Adipose tissue (tissue), 3 donors: ENCODE measurements around the gene SSX2IP. TPM values are rescaled to one million over a fixed set of nuclear protein-coding genes. Genes with fewer than 3 reads are reported as not detected.

ENCODE experiments used
- H3K27ac ChIP-seq: one replicate; pipeline ENCODE4 v1.5.1; 2013; ENCODE audit warnings: low read depth, low read length
- WGBS, 3 donors: extraction: QIAGEN DNeasy Blood & Tissue Kit; methylation state at CpG; one replicate each; pipeline ENCODE4 v1.1.7; 2013; 5-methylcytosine and 5-hydroxymethylcytosine counted together
- polyA plus RNA-seq, 3 donors: library from polyadenylated mRNA; stranded (reverse); fragments of 200-250 nt; gene quantifications; one replicate each; pipeline ENCODE4 v1.2.3, GENCODE V29; 2013
- donor health status: healthy with polysubstance abuse.
- donor health status: Bipolar disorder and iron deficiency.
- donor health status: healthy.

The SSX2IP gene
- polyA plus RNA-seq, 3 donors = 0.85 to 1.3 (median 1.2) TPM

DNA sequence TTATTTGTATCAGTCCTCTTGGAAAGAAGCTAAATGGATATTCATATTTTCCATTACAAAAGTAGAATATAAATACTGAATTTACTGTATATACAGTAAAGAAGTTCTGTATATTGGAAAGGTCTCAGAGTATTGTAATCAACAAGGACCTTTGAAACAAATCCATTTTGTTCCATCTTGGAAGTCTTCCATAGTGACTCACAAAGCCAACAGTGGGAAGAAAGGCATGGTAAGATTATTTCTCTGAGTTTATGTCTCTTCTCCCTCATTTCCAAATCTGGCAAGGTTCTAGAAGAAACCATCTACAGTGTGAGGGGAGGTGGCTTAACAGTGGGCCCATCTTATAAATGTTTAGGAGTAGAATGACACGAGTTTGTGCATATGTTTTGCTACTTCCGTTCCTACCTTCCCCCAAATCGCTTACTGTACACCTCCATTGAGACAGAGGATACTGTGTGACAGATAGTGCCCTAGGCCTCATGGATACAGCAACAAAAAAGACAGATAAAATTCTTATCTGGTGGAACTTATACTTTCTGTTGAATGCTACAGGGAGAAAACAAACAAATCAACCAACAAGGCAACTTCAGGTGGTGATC is 22.1 kb upstream of the SSX2IP start:
- H3K27ac ChIP-seq = no peak overlapping the region
- 89 to 91% (median 91%) methylated on average over 3 of the region's 3 CpGs for WGBS, 3 donors

DNA sequence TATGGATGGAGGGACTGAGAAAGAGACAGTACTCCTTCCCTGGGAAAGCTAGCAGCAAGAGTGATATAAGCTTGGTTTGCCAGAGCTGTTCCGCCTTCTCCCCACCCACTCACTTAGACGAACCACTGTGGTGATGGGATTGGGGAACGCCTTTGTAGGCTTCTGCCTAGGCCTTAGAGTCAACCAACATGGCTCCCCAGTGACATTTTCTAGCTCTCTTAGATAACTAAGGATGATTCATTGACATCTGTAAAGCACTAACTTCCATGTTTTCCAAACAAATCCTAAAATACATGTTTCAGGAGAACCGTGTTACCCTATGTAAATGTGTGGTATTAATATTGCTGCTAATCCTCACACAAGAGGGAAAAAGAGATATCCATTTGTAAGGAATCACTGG is 21.6 kb upstream of the SSX2IP start:
- WGBS, 3 donors = 72 to 90% (median 88%) methylated on average over 4 of the region's 4 CpGs

DNA sequence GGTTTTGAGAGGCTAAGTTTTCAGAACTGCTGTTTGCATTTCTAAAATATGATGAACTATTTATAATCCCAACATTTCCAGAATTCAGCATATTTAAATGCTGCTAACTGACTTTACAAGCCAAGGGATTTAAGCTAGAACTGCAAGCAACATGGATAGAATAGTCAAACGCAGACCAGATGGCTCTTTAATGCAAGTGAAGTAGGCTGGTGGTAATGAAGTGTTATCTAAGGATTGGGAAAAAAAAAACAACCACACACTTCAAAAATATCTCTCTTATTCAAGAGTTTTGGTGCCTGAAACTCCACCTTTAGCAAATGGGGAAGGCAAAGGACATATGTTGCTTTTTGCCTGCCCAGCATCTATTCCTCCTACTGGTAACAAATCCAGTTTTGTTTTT is 20.9 kb upstream of the SSX2IP start:
- 55 to 88% (median 67%) methylated on average over 1 of the region's 1 CpG for WGBS, 3 donors
- H3K27ac ChIP-seq = no peak overlapping the region

More for the DNA sequence above, 21.6 kb upstream of the SSX2IP start:
- H3K27ac ChIP-seq = no peak overlapping the region

DNA sequence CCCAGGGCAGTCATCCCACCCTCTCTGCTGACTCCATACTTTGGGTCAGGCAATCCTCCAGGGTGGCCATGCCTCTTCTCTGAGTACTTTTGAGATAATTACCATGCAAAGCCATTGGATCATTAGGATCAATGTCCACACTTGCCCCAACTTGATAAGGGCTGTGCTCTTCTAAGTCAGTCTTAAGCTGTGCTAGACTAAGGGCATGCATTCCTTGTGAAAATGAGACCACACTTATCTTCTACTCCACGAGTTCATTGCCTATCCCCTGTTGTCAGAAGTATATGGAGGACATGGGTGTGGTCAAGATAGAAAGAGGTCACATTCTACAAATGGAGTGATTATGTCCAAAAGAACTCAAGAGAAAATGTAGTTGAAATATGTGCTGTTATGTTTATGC is 18.9 kb upstream of the SSX2IP start:
- H3K27ac ChIP-seq = no peak overlapping the region
- WGBS, 3 donors = 66 to 75% (median 71%) methylated on average over 1 of the region's 1 CpG

- H3K27ac ChIP-seq = no peak overlapping the region
- 86 to 92% (median 92%) methylated on average over 4 of the region's 4 CpGs for WGBS, 3 donors
Measured at GRCh38 chr1:84708031-84708430, 17.8 kb upstream of the SSX2IP start.

GRCh38 chr1:84705513-84705912 is 15.3 kb upstream of the SSX2IP start:
- no peak overlapping the region for H3K27ac ChIP-seq
- WGBS, 3 donors = 73 to 91% (median 80%) methylated on average over 4 of the region's 4 CpGs

DNA sequence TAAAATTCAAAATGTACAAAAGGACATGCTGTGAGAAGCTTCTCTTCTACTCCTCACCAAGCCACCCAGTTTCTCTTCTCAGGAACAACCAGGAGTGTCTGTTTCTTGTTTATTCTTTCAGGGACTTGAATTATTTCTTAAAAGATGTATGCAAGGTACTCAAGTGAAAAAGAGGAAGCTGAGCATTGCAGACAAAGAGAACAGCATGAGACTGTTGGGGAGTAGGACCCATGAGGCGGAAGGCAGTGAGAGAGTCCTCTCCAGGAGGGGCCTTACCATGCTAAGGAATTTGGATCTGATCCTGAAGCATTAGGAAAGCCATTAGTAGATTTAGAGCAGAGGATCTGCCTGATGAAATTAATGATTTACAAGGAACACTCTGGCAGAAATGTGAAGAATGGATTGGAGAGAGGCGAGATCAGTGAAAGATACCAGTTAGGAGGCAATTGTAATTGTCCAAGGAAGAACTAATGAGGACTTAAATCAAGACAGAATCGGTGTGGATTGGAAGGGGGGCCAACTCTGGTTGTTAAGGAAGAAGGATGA is 14.7 kb upstream of the SSX2IP start:
- H3K27ac ChIP-seq = no peak overlapping the region
- 53 to 70% (median 64%) methylated on average over 3 of the region's 3 CpGs for WGBS, 3 donors

- H3K27ac ChIP-seq = no peak overlapping the region
- WGBS, 3 donors = 33 to 44% (median 37%) methylated on average over 2 of the region's 2 CpGs
Measured at GRCh38 chr1:84703431-84703830, 13.2 kb upstream of the SSX2IP start.

DNA sequence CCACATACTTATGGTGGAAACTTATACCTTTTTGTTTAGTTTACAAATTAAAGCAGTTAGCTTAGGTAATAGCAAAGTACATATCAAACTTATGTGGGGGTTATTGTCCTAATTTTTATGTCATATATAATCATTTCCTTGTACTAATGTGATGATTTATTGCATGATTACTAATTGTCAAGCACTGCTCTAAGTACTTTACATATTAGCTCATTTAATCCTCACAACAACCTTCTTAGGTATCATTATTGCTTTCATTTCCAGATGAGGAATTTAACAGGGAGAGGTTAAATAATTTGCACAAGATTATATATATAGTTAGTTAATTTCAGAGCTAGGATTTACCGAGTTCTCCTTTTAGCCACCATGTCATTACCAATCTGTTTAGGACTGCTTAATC is 11.9 kb upstream of the SSX2IP start:
- H3K27ac ChIP-seq = no peak overlapping the region
- 86 to 93% (median 89%) methylated on average over 1 of the region's 1 CpG for WGBS, 3 donors

DNA sequence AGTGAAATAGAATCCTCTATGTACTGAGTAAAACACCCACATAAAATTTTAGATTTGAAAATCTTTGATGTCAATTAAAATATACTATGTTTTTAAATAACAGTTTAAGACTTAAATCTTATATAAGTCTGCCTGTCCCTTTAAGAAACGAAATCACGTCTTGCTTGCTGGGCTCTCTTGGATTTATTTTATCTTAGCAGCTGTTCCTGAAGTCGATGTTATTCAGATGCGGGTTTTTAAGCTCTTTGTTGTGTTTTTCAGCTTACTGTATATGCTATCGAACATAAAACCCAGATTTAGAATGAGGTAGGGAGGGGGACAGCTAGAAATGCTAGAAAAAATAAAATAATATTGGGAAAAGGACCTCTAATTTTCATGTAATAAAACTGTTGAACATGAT is 11.1 kb upstream of the SSX2IP start:
- no peak overlapping the region for H3K27ac ChIP-seq
- 16 to 38% (median 24%) methylated on average over 5 of the region's 5 CpGs for WGBS, 3 donors

DNA sequence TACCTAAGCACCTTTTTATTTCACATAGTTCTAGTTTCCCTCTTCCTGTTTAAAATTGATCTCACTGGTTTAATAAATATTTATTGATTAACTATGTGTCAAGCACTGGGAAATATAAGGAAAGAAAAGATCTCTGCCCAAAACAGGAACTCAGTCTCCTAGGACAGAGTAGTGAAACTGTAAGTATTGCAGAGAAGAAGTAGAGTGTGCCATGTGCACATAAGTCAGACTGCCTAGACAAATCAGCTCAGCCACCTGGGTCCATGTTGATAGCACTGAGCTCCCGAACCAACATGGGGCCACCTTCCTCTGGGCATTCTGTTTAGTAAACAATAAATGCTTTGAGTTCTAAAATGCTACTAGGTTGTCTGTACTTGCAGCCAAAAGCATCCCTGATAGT is 9.8 kb upstream of the SSX2IP start:
- WGBS, 3 donors = 47 to 79% (median 72%) methylated on average over 1 of the region's 1 CpG
- H3K27ac ChIP-seq = no peak overlapping the region

GRCh38 chr1:84698151-84699110 is 8.2 kb upstream of the SSX2IP start:
- no peak overlapping the region for H3K27ac ChIP-seq
- 34 to 49% (median 35%) methylated on average over 2 of the region's 2 CpGs for WGBS, 3 donors

- H3K27ac ChIP-seq = no peak overlapping the region
- 96 to 100% (median 100%) methylated on average over 1 of the region's 1 CpG for WGBS, 3 donors
Measured at GRCh38 chr1:84693785-84694184, 3.5 kb upstream of the SSX2IP start.

DNA sequence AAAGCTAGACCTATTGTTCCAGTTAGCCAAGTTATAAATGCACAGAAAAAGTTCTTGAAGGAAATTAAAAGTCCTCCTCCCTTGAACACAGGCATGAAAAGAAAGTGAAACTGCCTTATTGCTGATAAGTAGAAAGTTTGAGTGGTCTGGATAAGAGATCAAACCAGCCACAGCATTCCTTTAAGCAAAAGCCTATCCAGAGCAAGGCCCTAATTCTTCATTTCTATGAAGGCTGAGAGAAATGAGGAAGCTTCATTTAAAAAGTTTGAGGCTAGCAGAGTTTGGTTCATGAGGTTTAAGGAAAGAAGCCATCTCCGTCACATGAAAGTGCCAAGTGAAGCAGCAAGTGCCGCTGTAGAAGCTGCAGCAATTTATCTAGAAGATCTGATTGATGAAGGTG is 2.7 kb upstream of the SSX2IP start:
- no peak overlapping the region for H3K27ac ChIP-seq
- 51 to 84% (median 60%) methylated on average over 2 of the region's 2 CpGs for WGBS, 3 donors

DNA sequence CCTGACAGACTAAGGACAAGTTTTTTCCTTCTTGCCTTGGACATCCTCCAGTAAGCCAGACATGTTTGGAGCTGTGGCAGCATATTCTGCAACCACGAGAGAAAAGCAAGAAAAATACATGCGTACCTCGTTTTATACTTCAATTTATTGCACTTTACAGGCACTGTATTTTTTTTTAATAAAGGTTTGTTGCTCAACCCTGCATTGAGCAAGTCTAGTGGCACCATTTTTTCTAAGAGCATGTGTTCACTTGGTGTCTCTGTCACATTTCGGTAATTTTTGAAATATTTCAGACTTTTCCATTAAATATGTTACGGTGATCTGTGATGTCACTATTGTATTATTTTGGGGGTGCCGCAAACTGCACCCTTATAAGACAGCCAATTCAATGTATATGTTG is 2.1 kb upstream of the SSX2IP start:
- 83 to 89% (median 87%) methylated on average over 6 of the region's 6 CpGs for WGBS, 3 donors

GRCh38 chr1:84691122-84691783 is 992 bp upstream of the SSX2IP start:
- WGBS, 3 donors = 42 to 62% (median 57%) methylated on average over 13 of the region's 13 CpGs
- H3K27ac ChIP-seq = no peak overlapping the region

More for the DNA sequence above, 2.1 kb upstream of the SSX2IP start:
- H3K27ac ChIP-seq = no peak overlapping the region

DNA sequence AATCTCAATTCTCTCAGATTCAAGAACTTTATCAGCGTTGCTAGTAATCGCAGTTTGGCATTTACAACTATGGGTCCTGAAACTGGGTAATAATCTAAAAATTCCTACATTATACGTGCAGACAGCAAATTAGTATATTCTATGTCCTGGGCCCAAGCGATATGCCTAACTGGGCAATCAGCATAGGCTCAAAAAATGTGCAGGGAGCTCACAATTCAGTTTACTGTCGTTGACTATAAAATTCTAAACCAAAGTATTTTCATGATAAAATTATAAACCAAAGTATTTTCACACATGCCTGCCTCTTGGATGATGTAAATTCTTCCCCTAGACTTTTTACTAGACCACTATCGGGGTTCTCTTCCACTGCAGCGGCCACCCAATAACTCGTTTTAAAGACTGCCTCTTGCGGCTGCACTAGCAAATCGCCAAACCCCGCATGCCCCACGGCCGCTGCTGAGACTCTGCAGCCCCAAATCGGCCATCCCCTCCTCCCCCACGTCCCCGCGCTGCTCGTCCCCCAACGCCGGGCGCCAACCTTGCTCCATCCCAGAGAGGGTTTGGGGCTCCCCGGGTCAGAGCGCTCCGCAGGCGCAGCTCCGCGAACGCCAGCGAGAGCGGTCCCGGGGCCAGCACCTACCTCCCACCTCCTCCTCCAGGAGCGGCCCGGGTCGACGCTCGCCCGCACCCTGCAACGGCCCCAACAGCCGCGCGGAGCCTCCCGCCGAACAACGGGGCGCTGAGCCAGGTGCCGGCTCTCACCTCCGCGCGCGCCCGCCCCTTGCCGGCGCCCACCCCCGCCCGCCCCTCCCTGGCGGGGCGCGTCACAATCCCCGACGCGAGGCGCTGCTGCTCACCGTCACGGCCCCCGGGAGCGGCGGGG is 506 bp downstream of the SSX2IP start:
- no peak overlapping the region for H3K27ac ChIP-seq
- WGBS, 3 donors = 1 to 4% (median 3%) methylated on average over 46 to 67 of the region's 67 CpGs

- H3K27ac ChIP-seq = no peak overlapping the region
- WGBS, 3 donors = 77 to 83% (median 78%) methylated on average over 8 of the region's 8 CpGs
Measured at GRCh38 chr1:84688463-84689061, 1.7 kb downstream of the SSX2IP start.
